ENCODE results near the gene FKBP3. TPM values are rescaled to one million over a fixed set of nuclear protein-coding genes. Genes with fewer than 3 reads are reported as not detected.
A peak's percentile ranks its signal among the peaks of the same experiment; 100 is the strongest.

Gene FKBP3
- total and polyA plus RNA-seq, 2 donors (not counting 1 experiment from before 2014, with no cell fraction given) = 18.5 to 58.7 TPM

DNA sequence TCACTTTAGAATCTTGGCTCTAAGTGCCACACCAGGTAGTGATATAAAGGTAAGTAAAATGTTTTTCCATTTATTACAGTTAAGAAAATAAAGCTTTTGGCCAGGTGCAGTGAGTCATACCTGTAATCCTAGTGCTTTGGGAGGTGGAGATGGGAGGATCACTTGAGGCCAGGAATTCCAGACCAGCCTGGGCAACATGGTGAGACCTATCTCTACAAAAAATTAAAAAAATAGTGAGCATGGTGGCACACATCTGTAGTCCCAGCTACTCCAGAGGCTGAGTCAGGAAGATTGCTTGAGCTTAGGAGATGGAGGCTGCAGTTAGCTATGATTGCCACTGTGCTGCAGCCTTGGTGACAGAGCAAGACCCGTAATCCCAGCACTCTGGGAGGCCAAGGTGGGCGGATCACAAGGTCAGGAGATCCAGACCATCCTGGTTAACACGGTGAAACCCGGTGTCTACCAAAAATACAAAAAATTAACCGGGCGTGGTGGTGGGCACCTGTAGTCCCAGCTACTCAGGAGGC is 6.4 kb upstream of the FKBP3 start:
- 96% methylated on average over 6 of the region's 6 CpGs for WGBS (ENCODE audit: insufficient coverage)
- Histone ChIP-seq H3K9me3 (ENCODE audit: control extremely low read depth in 1 of 3, control insufficient read depth in 2 of 3, insufficient read depth in 1 of 3, low read length in 2 of 3) (no peaks in the 10 kb centered on the region), H3K79me2 (ENCODE audit: control insufficient read depth, insufficient read depth, low read length) (peaks cover 68% of the 10 kb centered on the region), H3K9ac (ENCODE audit: low read length) (no peak overlapping the region), H3K4me1 (ENCODE audit: control insufficient read depth in 2 of 2, insufficient read depth in 2 of 2, low read length in 2 of 2) (peaks cover 17 to 21% of the 10 kb centered on the region in 2 donors), H3K27ac (ENCODE audit: low read length in 2 of 2) (no peak overlapping the region), H3K36me3 (replicated peaks in 1 of 2; ENCODE audit: control extremely low read depth in 1 of 2, control insufficient read depth in 1 of 2, extremely low read depth in 1 of 2, insufficient read depth in 2 of 2, low read length in 1 of 2) (no peaks in the 10 kb centered on the region), H3K27me3 (replicated peaks in 1 of 4; ENCODE audit: control extremely low read depth in 1 of 4, control insufficient read depth in 3 of 4, insufficient read depth in 4 of 4, low read length in 3 of 4) (no peaks in the 10 kb centered on the region), H2AFZ (ENCODE audit: insufficient read depth, low read depth, low read length, poor library complexity, severe bottlenecking) (no peak overlapping the region), H3K4me3 (ENCODE audit: control extremely low read depth in 1 of 5, extremely low read depth in 1 of 5, insufficient read depth in 1 of 5, low read depth in 2 of 5, low read length in 4 of 5) (no peak overlapping the region), H4K20me1 (ENCODE audit: control insufficient read depth, insufficient read depth, low read length, poor library complexity, severe bottlenecking) (no peaks in the 10 kb centered on the region), H3K4me2 (replicated peaks; ENCODE audit: low read depth, low read length, poor library complexity, severe bottlenecking) (no peak overlapping the region)
- Mint-ChIP-seq H3K27me3 (no peaks in the 10 kb centered on the region), H3K4me3 (no peak overlapping the region), H3K27ac (no peak overlapping the region), H3K4me1 (peaks cover 45% of the 10 kb centered on the region), H3K9me3 (ENCODE audit: insufficient read depth) (no peaks in the 10 kb centered on the region)
- POLR2A ChIA-PET = no interaction called here
- intact Hi-C loops (cut with micrococcal nuclease) = no loop called here
- DNase-seq (no peak), ATAC-seq (ENCODE audit: low read depth) (no peak)
- TF ChIP-seq, protein P1, sequence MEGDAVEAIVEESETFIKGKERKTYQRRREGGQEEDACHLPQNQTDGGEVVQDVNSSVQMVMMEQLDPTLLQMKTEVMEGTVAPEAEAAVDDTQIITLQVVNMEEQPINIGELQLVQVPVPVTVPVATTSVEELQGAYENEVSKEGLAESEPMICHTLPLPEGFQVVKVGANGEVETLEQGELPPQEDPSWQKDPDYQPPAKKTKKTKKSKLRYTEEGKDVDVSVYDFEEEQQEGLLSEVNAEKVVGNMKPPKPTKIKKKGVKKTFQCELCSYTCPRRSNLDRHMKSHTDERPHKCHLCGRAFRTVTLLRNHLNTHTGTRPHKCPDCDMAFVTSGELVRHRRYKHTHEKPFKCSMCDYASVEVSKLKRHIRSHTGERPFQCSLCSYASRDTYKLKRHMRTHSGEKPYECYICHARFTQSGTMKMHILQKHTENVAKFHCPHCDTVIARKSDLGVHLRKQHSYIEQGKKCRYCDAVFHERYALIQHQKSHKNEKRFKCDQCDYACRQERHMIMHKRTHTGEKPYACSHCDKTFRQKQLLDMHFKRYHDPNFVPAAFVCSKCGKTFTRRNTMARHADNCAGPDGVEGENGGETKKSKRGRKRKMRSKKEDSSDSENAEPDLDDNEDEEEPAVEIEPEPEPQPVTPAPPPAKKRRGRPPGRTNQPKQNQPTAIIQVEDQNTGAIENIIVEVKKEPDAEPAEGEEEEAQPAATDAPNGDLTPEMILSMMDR (IDR thresholded peaks at IDR 0.05) = no peak
- TF ChIP-seq EZH2 (IDR thresholded peaks at IDR 0.05; ENCODE audit: borderline replicate concordance, insufficient read depth, low read depth, low read length, poor library complexity, severe bottlenecking) = no peak
- CTCF ChIA-PET = no interaction called here

DNA sequence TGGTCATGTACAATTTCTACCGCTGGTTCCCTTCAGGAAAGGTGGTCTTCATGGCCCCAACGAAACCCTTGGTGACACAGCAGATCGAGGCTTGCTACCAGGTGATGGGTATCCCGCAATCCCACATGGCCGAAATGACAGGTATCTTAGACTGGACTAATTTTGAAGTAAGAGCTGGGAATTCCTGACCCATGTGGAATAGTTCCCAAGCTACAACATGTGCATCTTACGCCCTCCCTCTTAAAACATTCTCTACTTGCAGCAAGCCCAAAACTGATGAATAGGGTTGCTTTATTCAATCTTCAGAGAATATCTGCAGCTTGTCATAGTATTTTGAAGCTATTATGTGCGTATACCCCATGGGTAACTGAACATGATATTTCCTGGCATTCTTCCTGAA is 2.1 kb upstream of the FKBP3 start:
- ChIA-PET CTCF (interaction anchor here (1.0 to 1.6 kb wide), 2 partner anchors 116 to 132 kb away, joined by 3 read pairs; no protein-coding TSS in a partner anchor), POLR2A (interaction anchor here (3.0 kb wide), 1 partner anchor 174 kb away, joined by 15 read pairs; the partner anchor contains the start of genes KLHL28 and TOGARAM1)
- Histone ChIP-seq H3K36me3 (replicated peaks in 1 of 2; ENCODE audit: control extremely low read depth in 1 of 2, control insufficient read depth in 1 of 2, extremely low read depth in 1 of 2, insufficient read depth in 2 of 2, low read length in 1 of 2) (no peaks in the 10 kb centered on the region), H3K4me1 (ENCODE audit: control insufficient read depth in 2 of 2, insufficient read depth in 2 of 2, low read length in 2 of 2) (peaks cover 23 to 27% of the 10 kb centered on the region in 2 donors), H2AFZ (ENCODE audit: insufficient read depth, low read depth, low read length, poor library complexity, severe bottlenecking) (peak overlapping the region; percentile 99), H3K4me3 (ENCODE audit: control extremely low read depth in 1 of 5, extremely low read depth in 1 of 5, insufficient read depth in 1 of 5, low read depth in 2 of 5, low read length in 4 of 5) (peak overlapping the region; percentile 79 to 99 (median 90)), H3K9me3 (ENCODE audit: control extremely low read depth in 1 of 3, control insufficient read depth in 2 of 3, insufficient read depth in 1 of 3, low read length in 2 of 3) (no peaks in the 10 kb centered on the region), H3K9ac (ENCODE audit: low read length) (peak overlapping the region; percentile 97), H3K27ac (ENCODE audit: low read length in 2 of 2) (peak overlapping the region in 1 of 2 donors; percentile 85), H4K20me1 (ENCODE audit: control insufficient read depth, insufficient read depth, low read length, poor library complexity, severe bottlenecking) (no peaks in the 10 kb centered on the region), H3K27me3 (replicated peaks in 1 of 4; ENCODE audit: control extremely low read depth in 1 of 4, control insufficient read depth in 3 of 4, insufficient read depth in 4 of 4, low read length in 3 of 4) (no peaks in the 10 kb centered on the region), H3K79me2 (ENCODE audit: control insufficient read depth, insufficient read depth, low read length) (peaks cover 66% of the 10 kb centered on the region), H3K4me2 (replicated peaks; ENCODE audit: low read depth, low read length, poor library complexity, severe bottlenecking) (peak overlapping the region; percentile 93)
- 0% methylated on average over 5 of the region's 7 CpGs for WGBS (ENCODE audit: insufficient coverage)
- no peak for ATAC-seq (ENCODE audit: low read depth)
- Mint-ChIP-seq H3K4me1 (peaks cover 41% of the 10 kb centered on the region), H3K27me3 (no peaks in the 10 kb centered on the region), H3K9me3 (ENCODE audit: insufficient read depth) (no peaks in the 10 kb centered on the region), H3K27ac (peak overlapping the region; percentile 99), H3K4me3 (peak overlapping the region; percentile 94)
- intact Hi-C loops (cut with micrococcal nuclease) = loop anchor here (5.0 kb wide), 1 partner anchor 131 kb away; no protein-coding TSS in a partner anchor
- TF ChIP-seq, protein P1 (IDR thresholded peaks at IDR 0.05) = no peak
- TF ChIP-seq EZH2 (IDR thresholded peaks at IDR 0.05; ENCODE audit: borderline replicate concordance, insufficient read depth, low read depth, low read length, poor library complexity, severe bottlenecking) = no peak
- DNase-seq = no peak
